Measurements from ENCODE around the gene SLC46A2. TPM values are rescaled to one million over a fixed set of nuclear protein-coding genes. Genes with fewer than 3 reads are reported as not detected.

Gene SLC46A2
- total and polyA plus RNA-seq, 9 of the 15 experiments (the other 6 are each of a cell fraction or from before 2014, with no cell fraction given) = not detected

DNA sequence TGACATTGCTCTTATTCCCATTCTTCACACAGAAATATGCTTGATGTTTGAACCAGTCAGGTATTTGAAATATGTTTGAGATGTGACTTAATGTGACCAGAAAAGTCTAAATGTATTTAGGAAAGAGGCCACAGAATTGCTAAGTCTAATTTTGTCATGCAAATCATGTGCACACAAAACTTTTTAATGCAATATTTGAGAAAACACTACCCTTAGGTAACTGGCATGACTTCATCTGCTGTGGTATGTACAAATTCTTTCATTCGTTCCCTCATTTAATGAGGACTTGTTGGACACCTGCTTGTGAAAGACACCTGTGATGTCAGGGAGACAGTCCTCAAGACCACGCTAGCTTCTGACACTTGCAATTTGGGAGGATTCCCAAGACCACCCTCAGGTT lies 21.1 kb upstream of the SLC46A2 start:
- no peak overlapping the region for H3K4me2 ChIP-seq (ENCODE audit: insufficient read depth, low read length)
- no peak overlapping the region for H3K9ac ChIP-seq (ENCODE audit: insufficient read depth in 1 of 2, low read depth in 2 of 2, low read length in 2 of 2)
- no peak for FAIRE-seq
- no peaks in the 10 kb centered on the region for H3K9me3 ChIP-seq (replicated peaks; ENCODE audit: control insufficient read depth, insufficient read depth, low read depth, low read length)
- H3K79me2 ChIP-seq (ENCODE audit: control insufficient read depth, insufficient read depth, low read length) = no peaks in the 10 kb centered on the region
- no peaks in the 10 kb centered on the region for H3K36me3 ChIP-seq (ENCODE audit: control insufficient read depth, insufficient read depth, low read length)
- no peak overlapping the region for H2AFZ ChIP-seq (ENCODE audit: low read depth, low read length)
- 0% methylated on average over 2 of the region's 2 CpGs for WGBS (ENCODE audit: insufficient coverage, low coverage, missing lambda C conversion rate)
- ATAC-seq = no peak
- POLR2A ChIA-PET = interaction anchor here (1.7 kb wide), 1 partner anchor 27 kb away, joined by 4 read pairs; no protein-coding TSS in a partner anchor
- intact Hi-C loops (cut with micrococcal nuclease) = no loop called here
- no peaks in the 10 kb centered on the region for H4K20me1 ChIP-seq (replicated peaks; ENCODE audit: control insufficient read depth, insufficient read depth, low read length)
- in situ Hi-C loops (cut with MboI) = no loop called here
- H3K4me3 ChIP-seq = no peak overlapping the region
- CTCF ChIA-PET (ENCODE audit: low intra/inter-chr PET ratio) = no interaction called here
- BruUV-seq (replicated peaks) = no TSS peak
- no peak overlapping the region for H3K27ac ChIP-seq (ENCODE audit: extremely low read depth, low read depth, low read length)
- H3K27me3 ChIP-seq (ENCODE audit: control insufficient read depth in 2 of 2, insufficient read depth in 2 of 2, low read length in 2 of 2) = peaks cover 0 to 15% of the 10 kb centered on the region in 2 experiments; a peak in 2 of 5 replicates
- no peak for DNase-seq (ENCODE audit: extremely low read depth in 1 of 4, low spot score in 3 of 4)
- H3K9me1 ChIP-seq (ENCODE audit: control insufficient read depth, insufficient read depth, low read length) = no peaks in the 10 kb centered on the region
- no peaks in the 10 kb centered on the region for H3K4me1 ChIP-seq (replicated peaks in 1 of 2; ENCODE audit: control insufficient read depth in 2 of 2, insufficient read depth in 2 of 2, low read length in 2 of 2)
- TF ChIP-seq PTRF (tag; IDR thresholded peaks at IDR 0.05) = no peak
- TF ChIP-seq RBM14 (IDR thresholded peaks at IDR 0.05; ENCODE audit: borderline replicate concordance, insufficient read depth, low read depth, low read length) = no peak
- TF ChIP-seq SMARCE1 (IDR thresholded peaks at IDR 0.05) = no peak
- TF ChIP-seq, protein P1, sequence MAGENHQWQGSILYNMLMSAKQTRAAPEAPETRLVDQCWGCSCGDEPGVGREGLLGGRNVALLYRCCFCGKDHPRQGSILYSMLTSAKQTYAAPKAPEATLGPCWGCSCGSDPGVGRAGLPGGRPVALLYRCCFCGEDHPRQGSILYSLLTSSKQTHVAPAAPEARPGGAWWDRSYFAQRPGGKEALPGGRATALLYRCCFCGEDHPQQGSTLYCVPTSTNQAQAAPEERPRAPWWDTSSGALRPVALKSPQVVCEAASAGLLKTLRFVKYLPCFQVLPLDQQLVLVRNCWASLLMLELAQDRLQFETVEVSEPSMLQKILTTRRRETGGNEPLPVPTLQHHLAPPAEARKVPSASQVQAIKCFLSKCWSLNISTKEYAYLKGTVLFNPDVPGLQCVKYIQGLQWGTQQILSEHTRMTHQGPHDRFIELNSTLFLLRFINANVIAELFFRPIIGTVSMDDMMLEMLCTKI (IDR thresholded peaks at IDR 0.05; ENCODE audit: partially characterized antibody) = no peak
- TF ChIP-seq, protein P2, sequence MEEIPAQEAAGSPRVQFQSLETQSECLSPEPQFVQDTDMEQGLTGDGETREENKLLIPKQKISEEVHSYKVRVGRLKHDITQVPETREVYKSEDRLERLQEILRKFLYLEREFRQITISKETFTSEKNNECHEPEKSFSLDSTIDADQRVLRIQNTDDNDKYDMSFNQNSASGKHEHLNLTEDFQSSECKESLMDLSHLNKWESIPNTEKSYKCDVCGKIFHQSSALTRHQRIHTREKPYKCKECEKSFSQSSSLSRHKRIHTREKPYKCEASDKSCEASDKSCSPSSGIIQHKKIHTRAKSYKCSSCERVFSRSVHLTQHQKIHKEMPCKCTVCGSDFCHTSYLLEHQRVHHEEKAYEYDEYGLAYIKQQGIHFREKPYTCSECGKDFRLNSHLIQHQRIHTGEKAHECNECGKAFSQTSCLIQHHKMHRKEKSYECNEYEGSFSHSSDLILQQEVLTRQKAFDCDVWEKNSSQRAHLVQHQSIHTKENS (CRISPR knock-in tag; IDR thresholded peaks at IDR 0.05) = no peak
- TF ChIP-seq TCFL5 (CRISPR knock-in tag; conservative IDR thresholded peaks at IDR 0.05) = no peak
- no peak for TF ChIP-seq SAFB2 (IDR thresholded peaks at IDR 0.05; ENCODE audit: borderline replicate concordance, low read depth, low read length, severe bottlenecking)
- no peak for TF ChIP-seq PHF8 (IDR thresholded peaks at IDR 0.05; ENCODE audit: borderline replicate concordance, low read length)
- no peak for TF ChIP-seq RHOXF2B (CRISPR knock-in tag; conservative IDR thresholded peaks at IDR 0.05)
- no peak for TF ChIP-seq SNRNP70 (optimal IDR thresholded peaks at IDR 0.05; ENCODE audit: low read depth, low read length)
- no peak for TF ChIP-seq HINFP (tag; conservative IDR thresholded peaks at IDR 0.05; ENCODE audit: low read depth)
- TF ChIP-seq ZNF398 (CRISPR knock-in tag; IDR thresholded peaks at IDR 0.05) = no peak
- no peak for TF ChIP-seq ZEB2 (IDR thresholded peaks at IDR 0.05)
